ENCODE measurements around the gene EMC1.
A peak's percentile ranks its signal among the peaks of the same experiment; 100 is the strongest.
"Not testable (repeated sequence)": the region's sequence is repeated elsewhere in the genome, so short reads cannot be mapped to it uniquely, and the experiment has no call there.

Gene EMC1

GRCh38 chr1:19258353-19258752, 7.0 kb upstream of the EMC1 start:
- H3K4me1 ChIP-seq (ENCODE audit: control insufficient read depth, insufficient read depth, low read length, unreplicated experiment), result peaks cover 30% of the 10 kb centered on the region
- peaks cover 29% of the 10 kb centered on the region for H3K36me3 ChIP-seq (ENCODE audit: insufficient read depth, low read length)
- no peak overlapping the region for H3K27ac ChIP-seq (ENCODE audit: low read depth, low read length)

GRCh38 chr1:19257178-19257914, 6.0 kb upstream of the EMC1 start:
- peaks cover 40% of the 10 kb centered on the region for H3K79me2 ChIP-seq (ENCODE audit: control insufficient read depth, insufficient read depth, low read length, unreplicated experiment)
- H3K27ac ChIP-seq (ENCODE audit: low read depth, low read length), result peak overlapping the region; percentile 84
- H3K27me3 ChIP-seq (ENCODE audit: insufficient read depth, low read length), result no peaks in the 10 kb centered on the region
- H3K4me1 ChIP-seq (ENCODE audit: control insufficient read depth, insufficient read depth, low read length, unreplicated experiment), result peaks cover 38% of the 10 kb centered on the region
- peaks cover 29% of the 10 kb centered on the region for H3K36me3 ChIP-seq (ENCODE audit: insufficient read depth, low read length)
- no peak overlapping the region for H2AFZ ChIP-seq (ENCODE audit: low read length, unreplicated experiment)
- H3K4me3 ChIP-seq (ENCODE audit: low read depth, low read length), result no peak overlapping the region

More at GRCh38 chr1:19258353-19258752, 7.0 kb upstream of the EMC1 start:
- Histone ChIP-seq H3K27me3 (ENCODE audit: insufficient read depth, low read length) (no peaks in the 10 kb centered on the region), H3K4me3 (ENCODE audit: low read depth, low read length) (no peak overlapping the region), H3K79me2 (ENCODE audit: control insufficient read depth, insufficient read depth, low read length, unreplicated experiment) (peaks cover 30% of the 10 kb centered on the region), H2AFZ (ENCODE audit: low read length, unreplicated experiment) (no peak overlapping the region)

GRCh38 chr1:19256301-19256700, 5.0 kb upstream of the EMC1 start:
- H3K36me3 ChIP-seq (ENCODE audit: insufficient read depth, low read length), result peaks cover 29% of the 10 kb centered on the region
- H3K4me1 ChIP-seq (ENCODE audit: control insufficient read depth, insufficient read depth, low read length, unreplicated experiment), result peaks cover 38% of the 10 kb centered on the region
- not testable (repeated sequence) for H3K4me3 ChIP-seq (ENCODE audit: low read depth, low read length)

GRCh38 chr1:19255288-19255687, 4.0 kb upstream of the EMC1 start:
- peaks cover 26% of the 10 kb centered on the region for H3K36me3 ChIP-seq (ENCODE audit: insufficient read depth, low read length)
- H3K4me1 ChIP-seq (ENCODE audit: control insufficient read depth, insufficient read depth, low read length, unreplicated experiment), result peaks cover 33% of the 10 kb centered on the region
- no peak overlapping the region for H3K27ac ChIP-seq (ENCODE audit: low read depth, low read length)
- H3K27me3 ChIP-seq (ENCODE audit: insufficient read depth, low read length), result no peaks in the 10 kb centered on the region
- H3K79me2 ChIP-seq (ENCODE audit: control insufficient read depth, insufficient read depth, low read length, unreplicated experiment), result peaks cover 60% of the 10 kb centered on the region
- H2AFZ ChIP-seq (ENCODE audit: low read length, unreplicated experiment), result no peak overlapping the region
- no peak overlapping the region for H3K4me3 ChIP-seq (ENCODE audit: low read depth, low read length)

More at GRCh38 chr1:19256301-19256700, 5.0 kb upstream of the EMC1 start:
- peak overlapping the region; percentile 84 for H3K27ac ChIP-seq (ENCODE audit: low read depth, low read length)
- H2AFZ ChIP-seq (ENCODE audit: low read length, unreplicated experiment); H3K27me3 ChIP-seq (ENCODE audit: insufficient read depth, low read length): not testable (repeated sequence)
- H3K79me2 ChIP-seq (ENCODE audit: control insufficient read depth, insufficient read depth, low read length, unreplicated experiment), result peaks cover 50% of the 10 kb centered on the region

GRCh38 chr1:19254416-19254815, 3.1 kb upstream of the EMC1 start:
- Histone ChIP-seq H2AFZ (ENCODE audit: low read length, unreplicated experiment) (no peak overlapping the region), H3K4me1 (ENCODE audit: control insufficient read depth, insufficient read depth, low read length, unreplicated experiment) (peaks cover 39% of the 10 kb centered on the region), H3K36me3 (ENCODE audit: insufficient read depth, low read length) (peaks cover 23% of the 10 kb centered on the region), H3K27ac (ENCODE audit: low read depth, low read length) (no peak overlapping the region), H3K4me3 (ENCODE audit: low read depth, low read length) (no peak overlapping the region), H3K27me3 (ENCODE audit: insufficient read depth, low read length) (no peaks in the 10 kb centered on the region), H3K79me2 (ENCODE audit: control insufficient read depth, insufficient read depth, low read length, unreplicated experiment) (peaks cover 67% of the 10 kb centered on the region)

GRCh38 chr1:19250629-19251304, 557 bp downstream of the EMC1 start:
- Histone ChIP-seq H3K27ac (ENCODE audit: low read depth, low read length) (peak overlapping the region; percentile 91; the same call in 1 of the 2 replicates), H3K4me1 (ENCODE audit: control insufficient read depth, insufficient read depth, low read length, unreplicated experiment) (peaks cover 25% of the 10 kb centered on the region), H3K79me2 (ENCODE audit: control insufficient read depth, insufficient read depth, low read length, unreplicated experiment) (peaks cover 89% of the 10 kb centered on the region), H3K4me3 (ENCODE audit: low read depth, low read length) (peak overlapping the region; percentile 86), H3K36me3 (ENCODE audit: insufficient read depth, low read length) (peaks cover 4% of the 10 kb centered on the region), H3K27me3 (ENCODE audit: insufficient read depth, low read length) (no peaks in the 10 kb centered on the region), H2AFZ (ENCODE audit: low read length, unreplicated experiment) (peak overlapping the region; percentile 93)

GRCh38 chr1:19240673-19241538, 10.4 kb downstream of the EMC1 start:
- Histone ChIP-seq H2AFZ (ENCODE audit: low read length, unreplicated experiment) (no peak overlapping the region), H3K36me3 (ENCODE audit: insufficient read depth, low read length) (peaks cover 48% of the 10 kb centered on the region), H3K27me3 (ENCODE audit: insufficient read depth, low read length) (no peaks in the 10 kb centered on the region), H3K4me3 (ENCODE audit: low read depth, low read length) (no peak overlapping the region), H3K4me1 (ENCODE audit: control insufficient read depth, insufficient read depth, low read length, unreplicated experiment) (no peaks in the 10 kb centered on the region), H3K79me2 (ENCODE audit: control insufficient read depth, insufficient read depth, low read length, unreplicated experiment) (peaks cover 4% of the 10 kb centered on the region), H3K27ac (ENCODE audit: low read depth, low read length) (no peak overlapping the region)

- H3K79me2 ChIP-seq (ENCODE audit: control insufficient read depth, insufficient read depth, low read length, unreplicated experiment), result no peaks in the 10 kb centered on the region
- no peaks in the 10 kb centered on the region for H3K27me3 ChIP-seq (ENCODE audit: insufficient read depth, low read length)
- H3K27ac ChIP-seq (ENCODE audit: low read depth, low read length), result no peak overlapping the region
- no peaks in the 10 kb centered on the region for H3K4me1 ChIP-seq (ENCODE audit: control insufficient read depth, insufficient read depth, low read length, unreplicated experiment)
- H2AFZ ChIP-seq (ENCODE audit: low read length, unreplicated experiment), result no peak overlapping the region
- peaks cover 48% of the 10 kb centered on the region for H3K36me3 ChIP-seq (ENCODE audit: insufficient read depth, low read length)
- no peak overlapping the region for H3K4me3 ChIP-seq (ENCODE audit: low read depth, low read length)
These were observed 11.4 kb downstream of the EMC1 start for GRCh38 chr1:19239876-19240275.

- Histone ChIP-seq H2AFZ (ENCODE audit: low read length, unreplicated experiment) (no peak overlapping the region), H3K4me1 (ENCODE audit: control insufficient read depth, insufficient read depth, low read length, unreplicated experiment) (peaks cover 7% of the 10 kb centered on the region), H3K27ac (ENCODE audit: low read depth, low read length) (no peak overlapping the region), H3K27me3 (ENCODE audit: insufficient read depth, low read length) (no peaks in the 10 kb centered on the region), H3K4me3 (ENCODE audit: low read depth, low read length) (no peak overlapping the region), H3K36me3 (ENCODE audit: insufficient read depth, low read length) (peaks cover 29% of the 10 kb centered on the region), H3K79me2 (ENCODE audit: control insufficient read depth, insufficient read depth, low read length, unreplicated experiment) (no peaks in the 10 kb centered on the region)
These were observed 17.1 kb downstream of the EMC1 start for GRCh38 chr1:19234224-19234623.

GRCh38 chr1:19232524-19232846, 18.8 kb downstream of the EMC1 start:
- Histone ChIP-seq H3K36me3 (ENCODE audit: insufficient read depth, low read length) (peaks cover 21% of the 10 kb centered on the region), H3K27ac (ENCODE audit: low read depth, low read length) (no peak overlapping the region), H2AFZ (ENCODE audit: low read length, unreplicated experiment) (no peak overlapping the region), H3K27me3 (ENCODE audit: insufficient read depth, low read length) (no peaks in the 10 kb centered on the region), H3K4me1 (ENCODE audit: control insufficient read depth, insufficient read depth, low read length, unreplicated experiment) (peaks cover 7% of the 10 kb centered on the region), H3K79me2 (ENCODE audit: control insufficient read depth, insufficient read depth, low read length, unreplicated experiment) (no peaks in the 10 kb centered on the region), H3K4me3 (ENCODE audit: low read depth, low read length) (no peak overlapping the region)

Data from ACC112 (cell line).